GM23338 (cell line): ENCODE results near the gene NKD1. TPM values are rescaled to one million over a fixed set of nuclear protein-coding genes. Genes with fewer than 3 reads are reported as not detected.

Experiments
- ATAC-seq: fragments of 200-7000 bp; cut with Tn5 transposase; 3 replicates; pipeline ENCODE4 v1.9.1; 2020
- DNase-seq: peaks from one replicate; pipeline ENCODE4 v3.0.0-alpha.2; 2015; ENCODE audit warnings: low spot score
- H2AFZ ChIP-seq: fragments of 200-600 bp; sonication (generic); 2 replicates; pipeline ENCODE4 v1.8.0; 2016; ENCODE audit warnings: antibody characterized with exemption, mild to moderate bottlenecking, moderate library complexity
- H3F3A ChIP-seq: fragments of 200-600 bp; sonication (generic); replicated peaks from 2 replicates; pipeline ENCODE4 v1.8.0; 2017; ENCODE audit warnings: antibody characterized with exemption, mixed run types, low read depth
- H3K27ac ChIP-seq: fragments of 200-600 bp; sonication (generic); 2 replicates; pipeline ENCODE4 v1.6.1; 2016; ENCODE audit warnings: low read depth
- H3K27me3 ChIP-seq: fragments of 200-600 bp; sonication (generic); 2 replicates; pipeline ENCODE4 v1.8.0; 2016; ENCODE audit warnings: mild to moderate bottlenecking, mixed run types, moderate library complexity; ENCODE audit not compliant: insufficient read depth
- H3K36me3 ChIP-seq: fragments of 200-600 bp; sonication (generic); 2 replicates; pipeline ENCODE4 v1.8.0; 2016; ENCODE audit warnings: mild to moderate bottlenecking; ENCODE audit not compliant: insufficient read depth
- H3K4me1 ChIP-seq: fragments of 200-600 bp; sonication (generic); 2 replicates; pipeline ENCODE4 v1.8.0; 2016; ENCODE audit warnings: mild to moderate bottlenecking, moderate library complexity; ENCODE audit not compliant: insufficient read depth
- H3K4me2 ChIP-seq: fragments of 200-600 bp; sonication (generic); 2 replicates; pipeline ENCODE4 v1.7.1; 2017; ENCODE audit warnings: mixed run types
- H3K4me3 ChIP-seq: fragments of 200-600 bp; sonication (generic); 2 replicates; pipeline ENCODE4 v1.6.1; 2016; ENCODE audit warnings: mixed run types
- H3K79me2 ChIP-seq: fragments of 200-600 bp; sonication (generic); replicated peaks from 2 replicates; pipeline ENCODE4 v1.8.0; 2017; ENCODE audit warnings: mild to moderate bottlenecking; ENCODE audit not compliant: insufficient read depth
- H3K9me2 ChIP-seq: fragments of 200-600 bp; sonication (generic); 2 replicates; pipeline ENCODE4 v1.8.0; 2017; ENCODE audit not compliant: insufficient read depth
- H4K20me1 ChIP-seq: fragments of 200-600 bp; sonication (generic); replicated peaks from 2 replicates; pipeline ENCODE4 v1.8.0; 2017; ENCODE audit warnings: mild to moderate bottlenecking; ENCODE audit not compliant: insufficient read depth
- H3K27ac Mint-ChIP-seq: 2 replicates; pipeline ENCODE4 v1.8.0; 2020; ENCODE audit warnings: inconsistent platforms, mild to moderate bottlenecking, moderate library complexity, mixed read lengths
- H3K27me3 Mint-ChIP-seq: 3 replicates; pipeline ENCODE4 v1.8.0; 2022; ENCODE audit warnings: low read depth, mild to moderate bottlenecking, moderate library complexity, mixed read lengths, inconsistent platforms; ENCODE audit not compliant: insufficient read depth, poor library complexity
- H3K36me3 Mint-ChIP-seq: 3 replicates; pipeline ENCODE4 v1.8.0; 2021; ENCODE audit warnings: low read depth, mild to moderate bottlenecking, inconsistent platforms, moderate library complexity, mixed read lengths
- H3K4me1 Mint-ChIP-seq: 3 replicates; pipeline ENCODE4 v1.8.0; 2020; ENCODE audit warnings: mild to moderate bottlenecking, inconsistent platforms, mixed read lengths
- H3K4me3 Mint-ChIP-seq: 3 replicates; pipeline ENCODE4 v1.8.0; 2021; ENCODE audit warnings: moderate library complexity, mild to moderate bottlenecking, inconsistent platforms, mixed read lengths
- H3K9me3 Mint-ChIP-seq: 3 replicates; pipeline ENCODE4 v1.8.0; 2020; ENCODE audit warnings: moderate library complexity, mild to moderate bottlenecking, inconsistent platforms, mixed read lengths
- CREB1 ChIP-seq: fragments of 250-450 bp; sonication (Bioruptor Pico); IDR thresholded peaks from 2 replicates; pipeline ENCODE4 v1.5.0; 2020; ENCODE audit warnings: low read depth, mild to moderate bottlenecking, moderate library complexity
- CTCF ChIP-seq, 2 experiments: fragments of 200-600 bp in 1 of 2; sonication (generic) in 1 of 2; conservative IDR thresholded peaks; 2 replicates each; pipeline versions ENCODE4 v1.5.1 to v1.6.1; 2016 to 2017; ENCODE audit warnings: antibody characterized with exemption in 2 of 2, low read depth in 2 of 2, mild to moderate bottlenecking in 2 of 2, moderate library complexity in 1 of 2
- ETS1 ChIP-seq: IDR thresholded peaks from 2 replicates; pipeline ENCODE4 v1.6.1; 2016; ENCODE audit warnings: antibody characterized with exemption
- EZH2 ChIP-seq: fragments of 200-600 bp; sonication (generic); IDR thresholded peaks from one replicate; pipeline ENCODE4 v1.8.0; 2017; ENCODE audit warnings: antibody characterized with exemption, mild to moderate bottlenecking, low read depth; ENCODE audit not compliant: unreplicated experiment
- EZH2phosphoT487 ChIP-seq: fragments of 200-600 bp; sonication (generic); IDR thresholded peaks from one replicate; pipeline ENCODE4 v1.8.1; 2018; ENCODE audit warnings: antibody characterized with exemption; ENCODE audit not compliant: unreplicated experiment
- NANOG ChIP-seq: IDR thresholded peaks from 2 replicates; pipeline ENCODE4 v1.6.1; 2016; ENCODE audit warnings: antibody characterized with exemption, borderline replicate concordance
- POLR2AphosphoS5 ChIP-seq: IDR thresholded peaks from 2 replicates; pipeline ENCODE4 v1.6.1; 2016; ENCODE audit warnings: antibody characterized with exemption, low read depth
- STAT1 ChIP-seq: IDR thresholded peaks from one replicate; pipeline ENCODE4 v1.6.1; 2016; ENCODE audit warnings: antibody characterized with exemption; ENCODE audit not compliant: unreplicated experiment
- ZNF114 ChIP-seq: fragments of 250-450 bp; sonication (Bioruptor Pico); IDR thresholded peaks from 2 replicates; pipeline ENCODE4 v1.5.0; 2020; ENCODE audit warnings: mild to moderate bottlenecking, moderate library complexity
- ZNF331 ChIP-seq: fragments of 250-450 bp; sonication (Bioruptor Pico); IDR thresholded peaks from 2 replicates; pipeline ENCODE4 v1.5.0; 2020; ENCODE audit warnings: low read depth, mild to moderate bottlenecking, moderate library complexity
- ZNF462 ChIP-seq: fragments of 250-450 bp; sonication (Bioruptor Pico); IDR thresholded peaks from 2 replicates; pipeline ENCODE4 v1.5.0; 2020; ENCODE audit warnings: mild to moderate bottlenecking, moderate library complexity
- polyA plus RNA-seq: library from polyadenylated mRNA; unstranded; fragments of >200 nt; fragmentation: Nextera tagmentation; extraction: Ambion mirVana; gene quantifications from 2 replicates; pipeline ENCODE4 v1.2.1, GENCODE V29; 2016
- total RNA-seq: library from RNA; depleted of rRNA; stranded (reverse); fragments of >200 nt; shearing (Covaris generic); gene quantifications from 2 replicates; pipeline ENCODE4 v1.2.3, GENCODE V29; 2014

Gene NKD1
- total and polyA plus RNA-seq, 2 experiments from 2014 or later, result 2.1 to 2.3 TPM

- Histone ChIP-seq H3K4me1 (no peaks in the 10 kb centered on the region), H3K79me2 (no peaks in the 10 kb centered on the region), H3K27me3 (no peaks in the 10 kb centered on the region), H3K9me2 (0 out of 2 replicates have a peak, but pooled peaks cover 3% of the 10 kb centered on the region), H3K4me2 (no peak overlapping the region), H2AFZ (no peak overlapping the region), H3K4me3 (no peak overlapping the region), H3K36me3 (no peaks in the 10 kb centered on the region), H4K20me1 (no peaks in the 10 kb centered on the region), H3K27ac (no peak overlapping the region), H3F3A (no peaks in the 10 kb centered on the region)
- no peaks in the 10 kb centered on the region for H3K36me3 Mint-ChIP-seq
- DNase-seq, result no peak
- no peak for ATAC-seq
- no peaks in the 10 kb centered on the region; the same call in 2 of the 3 replicates for H3K9me3 Mint-ChIP-seq
- H3K4me3 Mint-ChIP-seq, result no peak overlapping the region
- H3K4me1 Mint-ChIP-seq, result peaks cover 21% of the 10 kb centered on the region
- TF ChIP-seq EZH2, result no peak
- no peak for TF ChIP-seq CTCF (conservative IDR thresholded peaks at IDR 0.05; ENCODE audit: low read depth in 2 of 2)
- no peak for TF ChIP-seq EZH2phosphoT487
- TF ChIP-seq STAT1, result no peak
- no peak for TF ChIP-seq ETS1
- H3K27ac Mint-ChIP-seq, result no peak overlapping the region
- H3K27me3 Mint-ChIP-seq, result peaks cover 10% of the 10 kb centered on the region
Observed at GRCh38 chr16:50571786-50572185, 23.6 kb downstream of the NKD1 start.

- Histone ChIP-seq H3K4me3 (no peak overlapping the region), H3K27ac (no peak overlapping the region), H3K79me2 (no peaks in the 10 kb centered on the region), H3K4me1 (no peaks in the 10 kb centered on the region), H3F3A (no peaks in the 10 kb centered on the region), H3K27me3 (no peaks in the 10 kb centered on the region), H2AFZ (no peak overlapping the region), H3K36me3 (no peaks in the 10 kb centered on the region), H3K9me2 (0 out of 2 replicates have a peak, but pooled peaks cover 3% of the 10 kb centered on the region), H4K20me1 (no peaks in the 10 kb centered on the region), H3K4me2 (no peak overlapping the region)
- Mint-ChIP-seq H3K27ac (no peak overlapping the region), H3K4me1 (peaks cover 20% of the 10 kb centered on the region), H3K4me3 (no peak overlapping the region), H3K27me3 (peaks cover 10% of the 10 kb centered on the region), H3K9me3 (no peaks in the 10 kb centered on the region; the same call in 2 of the 3 replicates), H3K36me3 (no peaks in the 10 kb centered on the region)
- DNase-seq (no peak), ATAC-seq (no peak)
- no peak for TF ChIP-seq ETS1
- no peak for TF ChIP-seq ZNF462 (CRISPR knock-in tag)
- no peak for TF ChIP-seq ZNF114 (CRISPR knock-in tag)
- TF ChIP-seq ZNF331 (CRISPR knock-in tag), result no peak
- no peak for TF ChIP-seq STAT1
- no peak for TF ChIP-seq EZH2phosphoT487
- no peak for TF ChIP-seq NANOG
- no peak for TF ChIP-seq CREB1 (CRISPR knock-in tag)
- TF ChIP-seq EZH2, result no peak
- no peak for TF ChIP-seq POLR2AphosphoS5
Observed at GRCh38 chr16:50572700-50573099, 24.5 kb downstream of the NKD1 start.
